HG03175 (cell line): ENCODE data around the gene CST7.
"Not testable (repeated sequence)": the region's sequence is repeated elsewhere in the genome, so short reads cannot be mapped to it uniquely, and the experiment has no call there.

Experiments
- ATAC-seq: cut with Tn5 transposase; IDR thresholded peaks from one replicate; pipeline ENCODE4 v1.9.1; 2021; ENCODE audit warnings: mild to moderate bottlenecking, moderate library complexity; ENCODE audit not compliant: unreplicated experiment

The CST7 gene, protein sequence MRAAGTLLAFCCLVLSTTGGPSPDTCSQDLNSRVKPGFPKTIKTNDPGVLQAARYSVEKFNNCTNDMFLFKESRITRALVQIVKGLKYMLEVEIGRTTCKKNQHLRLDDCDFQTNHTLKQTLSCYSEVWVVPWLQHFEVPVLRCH

DNA sequence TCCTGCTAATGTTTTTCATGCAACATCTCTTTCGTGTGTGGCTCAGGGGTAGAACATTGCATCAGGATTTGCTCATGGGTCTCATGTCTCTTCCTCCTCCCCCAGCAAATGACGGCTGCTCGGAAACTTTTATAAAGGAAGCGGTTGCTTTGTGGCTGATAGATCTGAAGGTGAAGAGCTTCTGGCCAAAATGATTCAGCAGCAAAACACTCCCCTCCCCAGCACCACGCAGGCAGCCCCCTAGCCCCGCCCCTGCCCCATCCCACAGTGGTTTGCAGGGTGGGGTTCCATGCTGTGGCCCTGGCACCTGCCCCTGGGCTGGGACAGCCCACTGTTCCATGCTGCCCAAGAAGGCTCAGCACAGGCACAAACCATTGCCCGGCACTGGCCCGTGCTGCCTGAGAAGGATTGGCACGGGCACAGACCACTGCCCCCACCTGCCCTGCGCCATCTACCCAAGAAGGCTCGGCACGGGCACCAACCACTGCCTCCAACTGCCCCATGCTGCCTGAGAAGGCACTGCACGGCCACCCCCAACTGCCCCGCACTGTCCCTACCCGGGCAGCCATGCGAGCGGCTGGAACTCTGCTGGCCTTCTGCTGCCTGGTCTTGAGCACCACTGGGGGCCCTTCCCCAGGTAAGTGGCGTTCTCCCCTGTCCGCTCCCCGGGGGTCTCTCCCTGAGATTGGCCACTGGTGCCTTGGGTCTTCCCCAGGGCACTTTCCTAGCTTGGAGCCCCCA is at the start of gene CST7:
TSS of gene CST7 (plus strand) at position 331 of the 741 bp plus-strand sequence. CDS start at position 568, 237 bp downstream.
- ATAC-seq = peak; percentile 82

- ATAC-seq = no peak
These were observed 42.3 kb upstream of the CST7 start for GRCh38 chr20:24906806-24907205.

DNA sequence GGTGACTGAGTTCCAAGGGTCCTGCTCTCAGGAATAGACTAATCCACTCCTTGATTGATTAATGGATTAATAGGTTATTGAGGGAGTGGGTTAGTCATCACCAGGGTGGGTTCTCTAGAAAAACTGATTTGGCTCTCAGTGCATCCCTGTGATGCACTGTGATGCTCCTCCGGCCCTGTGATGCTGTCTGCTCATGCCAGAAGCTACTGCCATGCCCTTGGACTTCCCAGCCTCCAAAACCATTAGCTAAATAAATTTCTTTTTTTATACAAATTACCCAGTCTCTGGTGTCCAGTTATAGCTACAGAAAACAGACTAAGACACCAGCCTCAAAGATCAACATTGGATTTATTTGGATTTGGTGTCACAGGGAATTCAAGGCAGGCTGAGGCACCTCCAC is 40.4 kb upstream of the CST7 start:
- ATAC-seq = no peak

GRCh38 chr20:24909086-24909780 is 39.8 kb upstream of the CST7 start:
- ATAC-seq = no peak

DNA sequence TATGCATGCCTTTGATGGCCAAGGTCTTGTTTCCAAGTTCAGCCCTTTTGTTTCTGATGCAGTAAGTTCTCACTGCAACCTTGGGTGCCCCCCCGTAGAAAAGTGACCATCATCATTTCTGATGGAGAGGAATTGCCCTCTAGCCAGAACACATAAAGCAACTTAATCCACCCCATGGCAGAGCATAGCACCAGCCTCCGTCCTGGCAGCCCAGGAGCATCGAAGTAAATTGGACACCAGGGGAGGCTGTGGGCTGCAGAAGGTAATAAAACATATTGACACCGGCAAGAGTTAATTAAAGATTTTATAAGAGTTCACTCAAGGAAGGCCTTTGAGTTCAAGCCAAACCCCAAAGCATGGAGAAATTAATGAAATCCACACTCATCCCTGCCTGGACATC is 39.2 kb upstream of the CST7 start:
- no peak for ATAC-seq

DNA sequence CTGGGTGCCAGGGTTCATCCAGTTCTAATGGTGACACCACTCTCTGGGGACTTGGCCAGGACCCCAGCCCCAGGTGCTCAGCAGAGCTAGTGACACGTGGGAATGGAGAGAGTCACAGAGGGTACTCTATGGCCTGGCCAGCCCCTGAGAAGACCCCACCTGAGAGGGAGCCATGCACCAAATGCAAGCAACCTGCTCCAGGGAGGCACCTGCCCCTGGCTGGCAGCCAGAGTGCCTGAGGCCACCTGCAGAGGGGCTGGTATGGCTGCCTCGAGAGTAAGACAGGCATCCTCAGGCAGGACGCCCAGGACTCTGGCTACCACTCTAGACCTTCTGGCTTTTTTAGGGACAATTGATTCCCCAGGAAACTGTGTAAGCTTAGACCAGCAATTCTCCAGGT is 38.6 kb upstream of the CST7 start:
- no peak for ATAC-seq

DNA sequence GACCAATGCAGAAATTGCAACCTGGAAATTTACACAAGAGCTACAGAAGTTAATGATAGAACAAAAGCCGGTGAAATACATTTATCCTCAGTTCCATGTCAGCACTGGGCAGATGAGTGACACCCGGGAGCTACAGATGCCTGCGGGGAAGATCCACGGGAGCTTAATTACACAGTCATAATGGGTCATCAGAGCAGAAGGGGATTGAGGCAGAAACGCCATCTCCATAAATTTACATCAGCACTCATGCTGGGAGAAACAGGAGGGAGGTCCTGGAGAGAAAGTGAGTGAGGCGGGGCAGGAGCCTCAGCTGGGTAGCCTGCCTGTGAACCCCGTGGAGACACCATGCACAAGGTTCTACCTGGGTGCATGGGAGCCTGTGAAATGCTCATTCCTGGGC is 37.6 kb upstream of the CST7 start:
- ATAC-seq = no peak

DNA sequence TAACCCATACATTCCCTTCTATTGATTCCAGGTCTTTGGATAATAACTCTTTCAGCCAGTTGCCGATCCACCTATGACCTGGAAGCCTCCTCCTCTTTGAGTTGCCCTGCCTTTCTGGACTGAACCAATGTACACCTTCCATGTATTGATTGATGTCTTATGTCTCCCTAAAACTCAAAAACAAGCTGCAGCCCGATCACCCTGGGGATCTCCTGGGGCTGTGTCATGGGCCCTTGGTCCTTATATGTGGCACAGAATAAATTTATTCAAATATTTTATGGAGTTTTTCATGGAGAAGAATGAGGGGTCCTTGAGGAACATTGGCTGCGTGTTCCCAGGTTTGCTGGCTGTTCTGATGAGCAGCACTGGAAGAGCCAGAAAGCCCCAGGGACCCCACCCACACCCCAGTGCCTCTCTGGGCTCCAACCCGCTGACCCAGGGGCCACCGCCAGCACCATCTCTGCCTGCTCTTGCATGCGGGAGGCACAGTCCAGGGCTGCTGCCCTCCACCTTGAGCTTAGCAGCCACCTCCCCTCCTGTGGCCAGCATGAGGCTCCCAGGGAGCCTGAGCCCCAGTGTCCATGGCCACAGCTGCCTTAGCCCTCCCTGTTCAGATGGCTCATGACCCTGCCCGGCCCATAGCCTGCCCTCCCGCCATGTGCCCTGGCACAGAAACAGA is 36.5 kb upstream of the CST7 start:
- ATAC-seq = no peak

- no peak for ATAC-seq
These were observed 35.9 kb upstream of the CST7 start for GRCh38 chr20:24913076-24913628.

GRCh38 chr20:24914388-24915241 is 34.5 kb upstream of the CST7 start:
- no peak for ATAC-seq

- ATAC-seq = no peak
These were observed 33.6 kb upstream of the CST7 start for GRCh38 chr20:24915440-24915839.

GRCh38 chr20:24915892-24916291 is 33.2 kb upstream of the CST7 start:
- no peak for ATAC-seq

GRCh38 chr20:24916412-24916811 is 32.7 kb upstream of the CST7 start:
- ATAC-seq = no peak

DNA sequence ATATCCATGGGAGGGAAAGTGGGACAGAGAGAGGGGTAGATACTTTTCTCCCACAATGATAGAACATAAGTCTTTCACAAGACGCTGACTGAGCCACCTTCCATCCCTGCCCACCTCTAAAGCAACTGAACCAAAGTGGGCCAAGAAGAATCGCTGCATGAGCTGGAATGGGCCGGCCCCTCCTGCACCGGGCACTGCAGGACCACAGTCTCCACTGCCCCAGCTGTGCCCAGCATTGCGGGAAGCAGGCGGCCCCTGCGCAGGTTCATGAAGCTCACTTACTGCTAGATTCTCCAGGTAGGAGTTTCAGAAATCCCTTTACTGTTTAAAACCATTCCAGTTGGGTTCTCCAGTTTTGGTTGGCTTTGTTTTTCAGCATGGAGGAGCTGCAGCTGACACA is 32.0 kb upstream of the CST7 start:
- no peak for ATAC-seq

- peak; percentile 50 for ATAC-seq
These were observed 31.1 kb upstream of the CST7 start for GRCh38 chr20:24917797-24918578.

DNA sequence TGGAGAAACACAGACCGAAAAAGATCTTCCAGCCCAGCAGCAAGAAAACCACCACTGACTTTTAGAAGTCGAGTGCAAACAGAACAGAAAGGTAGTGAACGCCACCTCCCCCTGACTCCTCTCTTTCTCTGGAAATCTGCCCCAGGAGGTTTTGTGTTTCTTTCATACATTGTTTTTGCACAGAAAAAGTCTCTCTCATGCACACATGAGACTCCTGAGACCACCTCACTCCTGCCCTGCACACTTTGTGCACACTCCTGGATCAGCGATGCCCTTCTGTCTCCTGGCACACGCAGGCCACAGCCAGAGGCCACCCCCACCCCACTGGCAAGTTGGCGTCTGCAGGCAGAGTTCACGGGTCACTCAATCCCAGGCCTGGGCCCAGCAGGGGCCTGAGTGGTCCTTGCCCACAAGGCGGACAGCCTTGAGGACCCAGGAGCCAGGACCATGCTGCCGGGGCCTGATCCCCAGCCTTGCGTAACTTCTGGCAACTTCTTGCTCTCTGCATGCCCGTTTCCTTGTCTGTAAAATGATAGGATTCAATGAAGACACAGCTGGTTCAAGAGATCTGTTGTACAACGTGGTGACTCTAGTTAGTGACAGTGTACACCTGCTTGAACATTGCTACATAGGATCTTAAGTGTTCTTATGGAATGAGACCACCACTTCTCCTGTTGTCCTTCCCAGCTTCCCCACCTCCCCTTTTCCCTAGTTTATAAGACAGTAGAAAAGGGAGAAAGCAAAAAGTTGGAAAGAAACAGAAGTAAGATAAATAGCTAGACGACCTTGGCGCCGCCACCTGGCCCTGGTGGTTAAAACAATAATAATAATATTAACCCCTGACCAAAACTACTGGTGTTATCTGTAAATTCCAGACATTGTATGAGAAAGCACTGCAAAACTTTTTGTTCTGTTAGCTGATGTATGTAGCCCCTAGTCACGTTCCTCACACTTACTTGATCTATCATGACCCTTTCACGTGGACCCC is 30.2 kb upstream of the CST7 start:
- ATAC-seq = no peak

GRCh38 chr20:24919665-24920064 is 29.4 kb upstream of the CST7 start:
- ATAC-seq = not testable (repeated sequence)

GRCh38 chr20:24920706-24921105 is 28.4 kb upstream of the CST7 start:
- ATAC-seq = not testable (repeated sequence)
